ENCODE measurements around the gene MRPS17.

GRCh38 chr7:55996856-55997500 is 45.3 kb downstream of the MRPS17 start:
- TF ChIP-seq CTCF (IDR thresholded peaks at IDR 0.05 in 4 of 5, conservative IDR thresholded peaks at IDR 0.05 in 1 of 5) = no peak
- no peak for TF ChIP-seq POLR2A (IDR thresholded peaks at IDR 0.05)
